ENCODE results near the gene MYL10. TPM values are rescaled to one million over a fixed set of nuclear protein-coding genes. Genes with fewer than 3 reads are reported as not detected.

The MYL10 gene
- total RNA-seq, 2 donors from 2014 or later, result not detected

- no peak overlapping the region for H3K4me3 ChIP-seq
- H3K36me3 ChIP-seq, result no peaks in the 10 kb centered on the region
- DNase-seq (ENCODE audit: low spot score), result peak; percentile 75
- H3K27me3 ChIP-seq, result no peaks in the 10 kb centered on the region
- peaks cover 0 to 8% of the 10 kb centered on the region in 2 donors for H3K4me1 ChIP-seq
- no peak overlapping the region for H3K27ac ChIP-seq
- peak; percentile 58 to 91 for TF ChIP-seq CTCF (IDR thresholded peaks at IDR 0.05)
- no peaks in the 10 kb centered on the region for H3K9me3 ChIP-seq
Observed at GRCh38 chr7:101602484-101603241, 26.4 kb downstream of the MYL10 start.

- DNase-seq (ENCODE audit: low spot score), result no peak
- no peak for TF ChIP-seq CTCF (IDR thresholded peaks at IDR 0.05)
- Histone ChIP-seq H3K4me1 (peaks cover 0 to 8% of the 10 kb centered on the region in 2 donors), H3K9me3 (no peaks in the 10 kb centered on the region), H3K4me3 (no peak overlapping the region), H3K27ac (no peak overlapping the region), H3K36me3 (no peaks in the 10 kb centered on the region), H3K27me3 (no peaks in the 10 kb centered on the region)
Observed at GRCh38 chr7:101602082-101602481, 27.0 kb downstream of the MYL10 start.

GRCh38 chr7:101599787-101600186 lies 29.3 kb downstream of the MYL10 start:
- TF ChIP-seq CTCF (IDR thresholded peaks at IDR 0.05), result no peak
- Histone ChIP-seq H3K36me3 (no peaks in the 10 kb centered on the region), H3K4me1 (peaks cover 0 to 8% of the 10 kb centered on the region in 2 donors), H3K4me3 (no peak overlapping the region), H3K9me3 (no peaks in the 10 kb centered on the region), H3K27me3 (no peaks in the 10 kb centered on the region), H3K27ac (no peak overlapping the region)
- DNase-seq (ENCODE audit: low spot score), result no peak

- DNase-seq (ENCODE audit: low spot score), result no peak
- peaks cover 0 to 8% of the 10 kb centered on the region in 2 donors for H3K4me1 ChIP-seq
- TF ChIP-seq CTCF (IDR thresholded peaks at IDR 0.05), result no peak
- H3K36me3 ChIP-seq, result no peaks in the 10 kb centered on the region
- H3K4me3 ChIP-seq, result no peak overlapping the region
- peak overlapping the region in 1 of 2 donors; percentile 27 for H3K27ac ChIP-seq
- H3K27me3 ChIP-seq, result no peaks in the 10 kb centered on the region
- H3K9me3 ChIP-seq, result no peaks in the 10 kb centered on the region
Observed at GRCh38 chr7:101598986-101599771, 29.9 kb downstream of the MYL10 start.

- H3K27ac ChIP-seq, result peak overlapping the region in 1 of 2 donors; percentile 27
Observed at GRCh38 chr7:101598422-101598985, 30.6 kb downstream of the MYL10 start.

More at GRCh38 chr7:101598422-101598985, 30.6 kb downstream of the MYL10 start:
- Histone ChIP-seq H3K36me3 (no peaks in the 10 kb centered on the region), H3K4me1 (peaks cover 0 to 8% of the 10 kb centered on the region in 2 donors), H3K9me3 (no peaks in the 10 kb centered on the region), H3K27me3 (no peaks in the 10 kb centered on the region), H3K4me3 (no peak overlapping the region)
- no peak for TF ChIP-seq CTCF (IDR thresholded peaks at IDR 0.05)
- DNase-seq (ENCODE audit: low spot score), result no peak
